ENCODE results near the gene THY1. TPM values are rescaled to one million over a fixed set of nuclear protein-coding genes. Genes with fewer than 3 reads are reported as not detected.
A peak's percentile ranks its signal among the peaks of the same experiment; 100 is the strongest.

Gene THY1
- total RNA-seq, 1 donor from 2014 or later, result 49.6 TPM

- DNase-seq, result peak; percentile 99
Measured at GRCh38 chr11:119381181-119381988, 41.6 kb downstream of the THY1 start, which contains the start of gene USP2. TSS of gene USP2 (minus strand) at chr11:119381690. CDS start at chr11:119373480, 8,210 bp downstream.

GRCh38 chr11:119380827-119381180 is 42.2 kb downstream of the THY1 start:
- no peak for DNase-seq

- peak; percentile 24 for DNase-seq
Measured at GRCh38 chr11:119380160-119380826, 42.7 kb downstream of the THY1 start.

- peak; percentile 72 for DNase-seq
Measured at GRCh38 chr11:119378851-119379465, 44.0 kb downstream of the THY1 start.

GRCh38 chr11:119377961-119378667 is 44.9 kb downstream of the THY1 start:
- peak; percentile 35 for DNase-seq

GRCh38 chr11:119377112-119377901 is 45.7 kb downstream of the THY1 start:
- peak; percentile 22 for DNase-seq

GRCh38 chr11:119376197-119376847 is 46.6 kb downstream of the THY1 start:
- peak; percentile 91 for DNase-seq

- peak; percentile 80 for DNase-seq
Measured at GRCh38 chr11:119375337-119376196, 47.4 kb downstream of the THY1 start.

- DNase-seq, result peak; percentile 78
Measured at GRCh38 chr11:119374632-119375336, 48.2 kb downstream of the THY1 start.

GRCh38 chr11:119373921-119374631 is 48.9 kb downstream of the THY1 start:
- DNase-seq, result peak; percentile 91

GRCh38 chr11:119373059-119373920 is 49.7 kb downstream of the THY1 start:
- no peak for DNase-seq

- no peak for DNase-seq
Measured at GRCh38 chr11:119372260-119373058, 50.5 kb downstream of the THY1 start.

GRCh38 chr11:119371778-119372182 is 51.2 kb downstream of the THY1 start:
- peak; percentile 88 for DNase-seq

- DNase-seq, result no peak
Measured at GRCh38 chr11:119371067-119371601, 51.8 kb downstream of the THY1 start.

GRCh38 chr11:119370486-119371046 is 52.4 kb downstream of the THY1 start:
- peak; percentile 74 for DNase-seq
